ENCODE results near the gene IFNK.
"Not testable (repeated sequence)": the region's sequence is repeated elsewhere in the genome, so short reads cannot be mapped to it uniquely, and the experiment has no call there.

Gene IFNK, protein sequence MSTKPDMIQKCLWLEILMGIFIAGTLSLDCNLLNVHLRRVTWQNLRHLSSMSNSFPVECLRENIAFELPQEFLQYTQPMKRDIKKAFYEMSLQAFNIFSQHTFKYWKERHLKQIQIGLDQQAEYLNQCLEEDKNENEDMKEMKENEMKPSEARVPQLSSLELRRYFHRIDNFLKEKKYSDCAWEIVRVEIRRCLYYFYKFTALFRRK

DNA sequence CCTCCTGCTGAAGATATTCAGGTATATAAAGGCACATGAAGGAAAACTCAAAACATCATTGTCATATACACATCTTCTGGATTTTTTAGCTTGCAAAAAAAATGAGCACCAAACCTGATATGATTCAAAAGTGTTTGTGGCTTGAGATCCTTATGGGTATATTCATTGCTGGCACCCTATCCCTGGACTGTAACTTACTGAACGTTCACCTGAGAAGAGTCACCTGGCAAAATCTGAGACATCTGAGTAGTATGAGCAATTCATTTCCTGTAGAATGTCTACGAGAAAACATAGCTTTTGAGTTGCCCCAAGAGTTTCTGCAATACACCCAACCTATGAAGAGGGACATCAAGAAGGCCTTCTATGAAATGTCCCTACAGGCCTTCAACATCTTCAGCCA, at the start of gene IFNK:
IFNK (plus strand) TSS at position 55 of the 400 bp plus-strand sequence; CDS start at position 102, 47 bp downstream.
- DNase-seq (no peak), ATAC-seq (no peak)

DNA sequence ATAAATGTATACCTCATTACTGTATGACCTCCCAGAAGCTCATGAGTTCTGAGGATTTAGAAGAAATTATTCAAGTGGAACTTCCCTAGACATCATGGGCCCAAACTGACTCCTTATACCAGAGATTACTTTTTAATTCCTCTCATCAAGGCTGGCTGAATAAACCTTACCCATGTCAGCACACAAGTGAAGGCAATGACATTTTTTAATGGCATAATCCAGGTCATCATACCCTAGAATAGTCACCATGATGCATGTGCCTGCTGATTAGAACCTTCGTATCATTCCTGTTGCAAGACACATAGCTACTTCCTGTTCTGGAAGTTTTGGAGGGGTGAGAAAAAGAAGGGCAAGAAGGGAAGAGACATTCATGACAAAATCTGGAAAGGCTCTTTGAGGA, 49.8 kb upstream of the IFNK start:
- ATAC-seq (no peak), DNase-seq (no peak)

DNA sequence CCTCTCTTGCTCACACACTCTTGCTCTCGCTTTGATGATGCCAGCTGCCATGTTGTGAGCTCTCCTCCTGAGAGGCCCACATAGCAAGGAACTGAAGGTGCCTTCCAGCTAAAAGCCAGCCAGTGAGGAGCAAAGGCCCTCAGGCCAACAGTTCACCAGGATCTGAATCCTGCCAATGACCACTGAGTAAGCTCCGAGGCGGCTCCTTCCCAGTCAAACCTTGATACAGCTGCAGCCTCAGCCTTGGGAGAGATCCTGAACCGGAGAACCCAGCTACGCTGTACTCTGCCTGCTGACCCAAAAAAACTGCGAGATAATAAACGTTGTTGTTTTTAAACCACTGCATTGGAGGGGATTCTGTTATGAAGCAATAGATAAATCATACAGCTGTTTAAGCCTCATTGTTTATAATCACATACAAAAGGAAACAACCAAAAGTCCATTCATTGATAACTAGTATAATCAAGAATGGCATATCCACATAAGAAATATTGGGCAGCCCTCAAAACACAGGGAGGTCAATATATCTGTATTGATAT, 49.0 kb upstream of the IFNK start:
- DNase-seq: no peak
- no peak for ATAC-seq

DNA sequence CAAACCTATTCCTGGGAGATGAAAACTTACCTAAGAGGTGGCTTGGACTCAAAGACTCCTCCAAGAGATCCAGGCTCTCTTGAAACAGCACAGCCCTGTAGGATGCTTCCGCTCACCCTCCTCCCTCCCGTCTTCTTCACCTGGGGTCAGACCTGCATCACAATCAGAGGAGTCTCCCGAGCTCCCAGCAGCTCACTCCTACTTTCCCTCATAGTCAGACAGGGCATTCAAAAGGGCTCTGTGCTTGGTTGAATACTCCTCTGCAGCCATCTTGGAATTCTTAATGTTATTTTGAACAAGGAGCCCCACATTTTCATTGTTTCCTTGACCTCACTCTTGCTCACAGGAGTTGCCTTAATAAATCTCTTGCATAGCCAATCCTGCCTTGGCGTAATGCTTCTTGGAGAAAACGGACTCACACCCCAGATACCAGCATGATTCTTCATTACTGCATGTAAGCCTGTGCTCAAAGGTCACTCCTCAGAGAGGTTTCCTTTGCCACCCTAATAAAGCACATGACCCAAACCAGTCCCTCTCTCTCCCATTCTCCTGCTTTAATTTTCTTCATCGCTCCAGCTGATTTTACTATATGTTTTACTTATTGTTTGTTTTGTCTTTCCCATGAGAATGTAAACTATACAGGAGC, 47.1 kb upstream of the IFNK start:
- DNase-seq (no peak), ATAC-seq (no peak)

DNA sequence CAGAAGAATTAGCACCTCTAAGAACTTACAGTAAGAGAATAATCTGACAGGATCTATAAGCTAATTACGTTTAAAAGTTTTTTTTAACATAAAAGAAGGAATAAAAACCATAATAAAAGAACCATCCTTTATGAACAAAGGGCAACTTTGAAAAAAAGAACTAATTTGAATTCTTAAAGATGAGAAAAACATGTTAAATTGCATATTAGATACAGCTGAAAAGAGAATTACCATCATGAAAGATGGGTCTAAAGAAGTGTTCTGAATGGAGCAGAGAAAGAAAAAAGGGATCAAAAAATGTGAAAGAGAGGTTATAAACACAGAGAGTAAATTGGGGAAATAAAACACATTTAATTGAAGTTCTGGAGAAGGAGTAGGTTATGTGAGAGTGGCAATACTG, 45.8 kb upstream of the IFNK start:
- DNase-seq (no peak), ATAC-seq (no peak)

DNA sequence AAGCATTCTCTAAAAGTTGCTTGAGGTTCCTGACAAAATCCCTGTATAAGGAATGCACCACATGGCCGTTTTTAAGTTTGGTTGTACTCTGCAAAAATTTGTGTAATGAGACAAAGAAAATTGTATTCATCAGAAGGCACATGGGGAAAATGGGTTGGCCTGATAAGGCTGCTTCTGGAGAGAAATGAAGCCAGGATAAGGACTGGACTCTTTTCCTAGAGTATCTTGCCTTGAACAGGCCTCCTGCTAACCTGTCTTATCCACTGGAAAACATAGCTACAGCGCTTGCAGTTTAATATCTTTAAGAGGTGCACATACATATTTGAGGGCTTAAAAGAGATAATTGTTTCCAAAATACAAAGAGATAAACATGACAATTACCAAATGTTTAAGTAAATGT, 41.4 kb upstream of the IFNK start:
- ATAC-seq: no peak
- no peak for DNase-seq

DNA sequence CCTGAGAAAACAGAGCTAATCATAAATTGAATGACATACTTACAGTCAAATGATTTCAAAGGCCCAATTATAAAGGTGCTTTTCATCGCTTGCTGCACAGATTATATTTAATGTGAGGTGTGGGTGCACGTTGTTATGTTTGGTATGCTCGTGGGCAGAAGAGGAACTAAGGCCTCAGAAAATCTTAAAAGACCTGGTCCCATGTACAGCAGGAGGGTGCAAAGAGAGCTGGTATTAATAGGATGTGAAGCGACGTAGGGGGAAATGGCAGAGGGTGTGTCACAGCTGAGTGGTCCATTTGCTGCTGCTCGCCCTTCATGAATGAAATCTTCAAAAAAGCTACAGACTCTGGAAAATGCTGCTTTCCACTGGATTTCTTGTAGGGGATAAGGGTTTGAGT, 40.5 kb upstream of the IFNK start:
- ATAC-seq (no peak), DNase-seq (no peak)

DNA sequence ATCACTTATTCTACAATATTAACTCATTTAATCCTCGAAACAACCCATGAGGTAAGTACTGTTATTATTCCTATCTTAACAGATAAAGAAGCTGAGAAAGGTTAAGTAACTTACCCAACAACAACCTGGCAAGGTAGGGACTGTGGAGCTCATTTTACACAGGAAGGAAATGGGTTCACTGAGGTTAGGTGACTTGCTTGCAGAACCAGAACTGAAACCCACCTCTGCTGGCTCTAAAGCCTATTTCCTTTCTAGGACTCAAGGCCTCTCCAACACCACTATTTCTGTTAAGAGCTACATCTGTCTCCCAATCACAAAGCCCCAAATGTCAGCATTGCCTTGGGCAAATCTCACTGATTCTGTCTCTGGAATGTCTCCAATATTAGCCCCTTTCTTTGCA, 38.9 kb upstream of the IFNK start:
- ATAC-seq (peak; percentile 36), DNase-seq (no peak)

DNA sequence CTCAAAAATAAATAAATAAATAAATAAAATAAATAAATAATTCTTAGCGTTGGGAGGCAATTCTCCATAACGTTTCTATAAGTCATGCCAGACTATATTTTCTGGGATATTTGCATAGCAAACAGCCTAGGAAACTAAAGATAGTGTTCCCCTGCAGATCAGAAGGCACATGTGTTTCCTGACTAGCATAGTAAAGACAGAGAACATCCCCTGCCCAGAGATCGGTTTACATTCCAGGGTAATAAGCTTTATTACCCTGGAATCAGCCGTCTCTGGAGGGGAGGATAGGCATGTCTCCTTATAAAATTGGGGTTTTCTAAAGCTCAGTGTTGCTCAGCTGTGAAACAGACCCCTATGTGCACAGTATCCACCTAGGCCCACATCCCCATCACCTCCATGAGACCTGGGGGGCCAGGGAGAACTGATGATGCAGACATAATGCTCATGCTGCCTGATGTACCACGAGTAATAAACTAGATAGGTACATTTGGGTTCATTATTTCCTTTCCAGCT, 36.9 kb upstream of the IFNK start:
- no peak for DNase-seq
- no peak for ATAC-seq

DNA sequence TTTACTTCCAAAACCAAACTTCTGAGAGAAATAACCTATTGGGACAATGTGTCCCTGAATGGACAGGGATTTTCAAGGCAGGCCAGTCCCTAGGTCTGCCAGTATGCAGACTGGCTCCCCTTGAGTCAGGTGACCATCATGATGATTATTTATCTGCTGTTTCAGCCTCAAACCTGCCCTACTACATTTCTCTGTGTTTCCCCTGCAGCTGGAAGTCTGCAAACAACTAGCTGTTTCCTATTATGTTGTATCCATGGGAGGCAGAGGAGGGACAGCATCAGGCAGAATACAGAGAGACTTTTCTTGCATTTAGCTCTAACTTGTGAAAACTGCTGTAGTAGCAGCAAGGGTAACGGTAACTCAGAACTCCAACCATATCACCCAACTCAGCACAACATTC, 36.2 kb upstream of the IFNK start:
- ATAC-seq: no peak
- DNase-seq: no peak

DNA sequence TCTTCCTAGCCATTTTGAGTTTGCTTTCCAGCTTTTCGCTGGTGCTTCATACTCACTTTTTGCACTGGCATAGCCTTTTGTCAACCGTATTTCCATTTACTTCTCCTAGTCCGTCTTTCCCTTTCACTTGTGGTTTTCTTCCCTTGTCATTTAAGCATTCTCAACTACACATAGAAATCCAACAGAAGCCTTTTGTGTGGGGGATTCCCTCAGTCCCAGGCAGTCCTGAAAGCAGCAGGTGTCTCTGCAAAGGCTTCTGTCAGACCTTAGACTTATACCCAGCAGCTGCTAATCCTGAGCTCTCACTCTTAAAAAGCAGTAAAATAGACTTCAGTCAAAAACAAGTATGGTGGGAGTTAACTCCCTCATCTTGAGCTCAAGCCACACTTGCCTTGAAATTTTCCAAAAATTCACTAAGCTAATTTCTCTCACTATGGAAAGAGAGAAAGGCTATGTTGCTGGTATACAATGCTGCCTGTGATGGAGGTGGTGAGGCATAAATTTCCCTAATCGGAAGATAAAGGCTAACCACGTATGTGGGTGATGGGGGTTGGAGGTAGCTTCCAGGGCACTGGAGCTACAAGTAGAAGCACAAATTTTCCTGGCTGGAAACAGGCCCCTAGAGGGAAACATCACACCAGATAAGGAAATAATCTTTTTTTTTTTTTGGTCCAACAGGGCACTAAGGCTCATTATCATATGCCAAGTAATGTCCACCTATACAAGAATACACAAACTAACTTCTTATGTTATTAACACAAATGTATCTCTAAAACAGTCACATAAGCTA, 34.8 kb upstream of the IFNK start:
- ATAC-seq: peak; percentile 59
- DNase-seq: no peak

DNA sequence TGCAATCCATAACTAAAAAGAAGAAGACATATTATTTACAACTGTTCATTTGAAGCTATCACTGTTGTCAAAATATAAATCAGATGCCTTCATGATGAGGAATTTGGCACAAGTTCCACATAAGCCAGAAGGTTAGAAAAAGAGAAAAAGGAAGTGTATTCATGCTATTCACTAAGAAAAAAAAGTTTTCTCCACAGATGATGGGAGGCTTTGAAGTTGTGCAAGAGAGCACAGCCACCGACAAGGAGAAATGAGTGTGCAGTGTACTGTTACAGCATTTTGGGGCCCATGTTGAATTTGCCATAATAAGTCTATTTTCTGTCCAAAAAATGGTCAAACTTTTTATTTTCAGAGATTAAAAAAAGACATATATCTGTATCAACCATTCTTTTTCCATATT, 32.9 kb upstream of the IFNK start:
- no peak for DNase-seq
- no peak for ATAC-seq

DNA sequence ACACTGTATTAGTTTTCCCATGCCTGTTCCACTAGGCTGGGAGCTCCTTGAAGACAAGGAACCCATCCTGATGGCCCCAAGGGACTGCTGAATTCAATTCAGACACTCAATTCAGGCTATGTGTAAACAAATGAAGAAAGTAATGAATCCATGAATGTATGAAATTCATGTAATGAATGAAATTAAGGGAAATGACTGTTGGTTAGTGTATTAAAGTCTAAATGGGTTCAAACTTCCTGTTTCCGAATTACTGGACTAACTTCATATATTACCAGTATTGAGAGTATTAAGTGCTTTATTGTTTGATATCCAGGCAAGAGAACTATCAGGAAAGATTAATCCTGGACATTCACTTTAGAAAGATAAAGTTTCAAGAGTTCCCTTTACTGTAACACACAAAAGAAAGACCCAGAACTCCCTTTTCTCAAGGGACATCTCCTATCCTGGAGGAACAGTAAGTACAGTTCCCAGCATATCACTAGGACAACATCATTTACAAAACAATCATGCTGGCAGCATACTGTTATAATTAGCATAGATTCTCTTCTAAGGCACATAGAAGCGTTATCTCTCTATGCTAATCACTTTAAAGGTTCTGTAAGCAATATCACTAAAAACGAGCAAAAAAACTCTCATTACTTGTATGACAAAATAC, 28.5 kb upstream of the IFNK start:
- DNase-seq: no peak
- ATAC-seq: no peak

DNA sequence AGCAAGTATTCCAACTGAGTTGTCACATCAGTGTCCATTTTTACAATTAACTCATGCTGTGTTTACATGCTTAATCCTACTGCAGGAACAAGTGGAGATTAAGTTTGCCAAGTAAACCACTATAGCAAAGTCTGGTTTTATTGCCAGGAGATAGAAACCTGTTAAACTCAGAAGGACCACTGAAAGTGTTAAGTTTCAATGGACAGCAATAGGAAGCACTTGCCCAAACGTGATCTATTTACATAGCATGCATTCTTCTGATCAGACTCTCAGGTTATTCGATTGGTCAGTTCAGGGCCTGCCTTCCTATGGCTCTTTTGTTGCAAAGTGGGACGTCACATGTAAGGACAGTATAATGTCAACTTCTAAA, 28.0 kb upstream of the IFNK start:
- ATAC-seq (no peak), DNase-seq (no peak)

DNA sequence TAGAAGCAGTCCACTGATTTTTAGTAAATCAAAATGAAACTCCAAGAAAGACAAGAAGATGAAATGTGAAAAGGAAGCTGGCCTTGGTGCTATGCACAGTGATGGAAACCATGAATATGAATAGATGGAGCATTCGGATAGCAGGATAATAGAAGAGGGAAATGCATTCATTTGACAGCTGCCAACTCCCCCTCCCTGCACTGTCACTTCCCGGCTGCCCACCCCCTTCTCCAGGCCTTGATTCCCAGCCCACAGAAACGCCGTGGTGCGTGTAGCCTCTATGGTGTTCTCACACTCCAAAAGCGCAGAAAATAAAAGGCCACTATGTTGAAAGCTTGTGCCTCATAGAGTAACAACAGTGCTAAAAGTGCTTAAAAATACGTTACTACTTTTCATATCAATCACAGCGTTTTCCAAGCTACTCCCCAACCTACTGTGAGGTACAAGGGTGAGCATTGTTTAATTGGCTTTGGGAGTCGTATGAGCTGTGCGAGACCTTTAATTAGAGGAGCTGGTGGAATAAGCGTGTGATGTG, 26.1 kb upstream of the IFNK start:
- DNase-seq: no peak
- no peak for ATAC-seq

DNA sequence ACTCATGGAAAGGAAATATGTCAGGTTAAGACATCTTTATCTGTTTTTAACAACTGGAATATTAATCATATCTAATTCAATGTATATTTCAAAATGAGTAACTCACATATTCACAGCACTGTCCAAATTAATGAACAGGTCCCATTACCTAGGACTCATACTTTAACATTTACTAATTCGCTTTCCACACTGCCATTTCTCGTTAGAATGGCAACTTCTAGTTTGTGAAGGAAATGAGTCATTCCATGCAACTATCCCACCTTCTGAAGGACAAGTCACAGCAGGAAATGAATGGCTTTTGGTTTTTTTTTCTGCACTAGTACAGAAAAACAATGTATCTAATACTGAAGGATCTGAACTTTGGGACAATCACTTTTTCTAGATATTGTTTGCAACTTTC, 24.6 kb upstream of the IFNK start:
- DNase-seq (no peak), ATAC-seq (peak; percentile 89)

DNA sequence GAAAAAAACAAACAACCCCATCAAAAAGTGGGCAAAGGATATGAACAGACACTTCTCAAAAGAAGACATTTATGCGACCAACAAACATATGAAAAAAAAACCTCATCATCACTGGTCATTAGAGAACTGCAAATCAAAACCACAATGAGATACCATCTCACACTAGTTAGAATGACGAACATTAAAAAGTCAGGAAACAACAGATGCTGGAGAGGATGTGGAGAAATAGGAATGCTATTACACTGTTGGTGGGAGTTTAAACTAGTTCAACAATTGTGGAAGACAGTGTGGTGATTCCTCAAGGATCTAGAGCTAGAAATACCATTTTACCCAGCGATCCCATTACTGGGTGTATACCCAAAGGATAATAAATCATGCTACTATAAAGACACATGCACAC, 23.2 kb upstream of the IFNK start:
- ATAC-seq, DNase-seq: not testable (repeated sequence)

DNA sequence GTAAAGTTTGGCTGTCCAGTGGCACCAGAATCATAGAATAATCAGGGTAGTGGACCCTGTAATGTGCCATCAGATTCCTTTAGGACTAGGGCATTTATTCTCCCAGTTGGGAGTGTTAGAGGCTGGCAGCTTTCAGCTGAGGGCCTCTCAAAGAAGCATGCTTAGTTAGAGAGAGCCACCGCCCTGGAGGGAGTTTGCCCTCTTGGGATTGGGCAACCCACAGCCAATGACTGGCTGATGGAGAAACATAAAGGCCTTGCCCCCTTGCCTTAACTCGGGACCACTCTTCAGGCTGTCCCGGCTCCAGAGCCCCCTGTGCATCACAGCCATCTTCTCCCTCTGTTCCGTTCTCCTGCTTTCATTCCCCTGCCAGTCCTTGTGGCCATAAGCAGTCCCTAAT, 20.5 kb upstream of the IFNK start:
- no peak for ATAC-seq

DNA sequence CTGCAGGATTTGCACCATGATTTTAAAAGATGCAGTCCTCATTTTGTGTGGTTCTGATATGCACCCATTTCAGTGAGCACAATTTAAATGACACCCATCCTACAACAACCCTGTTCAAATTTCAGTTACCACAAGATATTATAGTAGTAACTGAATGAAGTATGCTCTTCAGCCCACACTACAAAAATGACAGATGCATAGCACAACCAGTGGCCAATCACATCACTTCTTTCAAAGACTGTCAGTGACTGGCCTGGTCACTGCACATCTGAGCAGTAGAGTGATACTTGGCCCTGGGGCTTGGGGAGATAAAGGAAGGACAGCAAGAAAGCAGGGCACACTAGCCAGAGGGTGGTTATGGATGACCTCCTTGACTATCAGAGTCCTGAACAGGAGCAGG, 19.8 kb upstream of the IFNK start:
- no peak for DNase-seq
- ATAC-seq: no peak

More for the DNA sequence above, 20.5 kb upstream of the IFNK start:
- no peak for DNase-seq

DNA sequence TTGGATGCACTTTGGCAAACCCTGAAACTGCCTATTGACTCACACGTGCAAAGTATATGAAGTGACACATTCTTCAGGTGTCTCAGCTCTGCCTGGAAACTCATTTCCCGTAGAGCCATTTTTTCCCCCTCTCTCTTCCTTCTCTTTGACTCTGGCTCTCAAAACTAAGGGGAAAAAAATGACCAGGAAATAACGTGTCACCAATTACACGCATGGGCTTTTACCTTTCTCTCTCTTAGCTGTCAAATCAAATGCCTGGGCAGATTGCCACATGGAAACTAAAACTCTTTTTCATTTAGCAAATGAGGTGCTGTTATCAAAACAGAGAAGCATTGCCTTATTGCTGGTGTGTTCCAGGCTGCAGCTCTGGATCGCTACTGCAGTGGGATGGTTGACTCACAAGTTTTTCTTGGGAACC, 18.3 kb upstream of the IFNK start:
- ATAC-seq (peak; percentile 71), DNase-seq (no peak)

DNA sequence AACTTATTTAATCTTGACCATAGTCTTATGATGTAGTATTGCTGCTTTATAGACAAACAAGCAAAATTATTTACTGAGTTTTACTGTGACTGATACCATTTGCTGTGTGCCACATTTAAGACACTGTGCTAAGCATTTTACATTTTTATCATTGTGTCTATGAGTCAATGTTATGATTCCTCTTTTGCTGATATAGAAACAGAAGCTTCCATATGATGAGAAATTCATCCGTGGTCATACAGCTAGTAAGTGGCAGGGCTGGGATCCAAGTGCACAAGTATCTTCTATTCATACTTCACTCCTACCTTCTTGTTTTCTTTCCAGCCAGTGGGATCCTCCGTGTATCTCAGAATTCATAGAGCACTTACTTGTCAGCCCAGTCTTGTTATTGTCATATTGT, 17.1 kb upstream of the IFNK start:
- ATAC-seq: no peak
- no peak for DNase-seq

DNA sequence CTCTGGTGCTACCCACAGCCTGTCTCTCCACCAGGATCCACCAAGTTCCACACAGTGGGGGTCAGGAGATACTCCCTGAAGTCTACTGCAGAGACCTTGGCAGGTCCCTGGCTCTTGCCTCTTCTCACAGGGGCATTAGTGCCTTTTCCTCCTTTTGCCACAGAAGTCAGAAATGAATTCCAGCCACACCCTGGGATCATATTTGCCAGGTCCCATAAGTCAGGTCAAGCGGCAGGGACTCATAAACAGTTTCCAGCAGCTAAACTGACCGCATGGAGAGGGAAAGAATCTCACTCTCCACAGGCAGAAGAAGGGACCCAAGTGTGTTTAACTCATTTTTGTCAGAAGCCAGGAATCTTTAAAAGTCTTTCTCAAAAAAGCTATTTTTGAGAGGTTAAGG, 13.3 kb upstream of the IFNK start:
- ATAC-seq (no peak), DNase-seq (no peak)

Data from stimulated activated naive CD8-positive, alpha-beta T cell treated with anti-CD3 and anti-CD28 coated beads, Interleukin-15, Interleukin-2, amounts not matched to agents 100 U/mL and 50 U/mL, for 24 hours (primary cell).